Brain pericyte (primary cell): ENCODE measurements around the gene ZNF484.
A peak's percentile ranks its signal among the peaks of the same experiment; 100 is the strongest.
"Not testable (repeated sequence)": the region's sequence is repeated elsewhere in the genome, so short reads cannot be mapped to it uniquely, and the experiment has no call there.

Source experiments
- DNase-seq: peaks from one replicate; pipeline ENCODE4 v3.0.0-alpha.2; 2012; ENCODE audit warnings: low read depth, low spot score

Gene ZNF484

DNA sequence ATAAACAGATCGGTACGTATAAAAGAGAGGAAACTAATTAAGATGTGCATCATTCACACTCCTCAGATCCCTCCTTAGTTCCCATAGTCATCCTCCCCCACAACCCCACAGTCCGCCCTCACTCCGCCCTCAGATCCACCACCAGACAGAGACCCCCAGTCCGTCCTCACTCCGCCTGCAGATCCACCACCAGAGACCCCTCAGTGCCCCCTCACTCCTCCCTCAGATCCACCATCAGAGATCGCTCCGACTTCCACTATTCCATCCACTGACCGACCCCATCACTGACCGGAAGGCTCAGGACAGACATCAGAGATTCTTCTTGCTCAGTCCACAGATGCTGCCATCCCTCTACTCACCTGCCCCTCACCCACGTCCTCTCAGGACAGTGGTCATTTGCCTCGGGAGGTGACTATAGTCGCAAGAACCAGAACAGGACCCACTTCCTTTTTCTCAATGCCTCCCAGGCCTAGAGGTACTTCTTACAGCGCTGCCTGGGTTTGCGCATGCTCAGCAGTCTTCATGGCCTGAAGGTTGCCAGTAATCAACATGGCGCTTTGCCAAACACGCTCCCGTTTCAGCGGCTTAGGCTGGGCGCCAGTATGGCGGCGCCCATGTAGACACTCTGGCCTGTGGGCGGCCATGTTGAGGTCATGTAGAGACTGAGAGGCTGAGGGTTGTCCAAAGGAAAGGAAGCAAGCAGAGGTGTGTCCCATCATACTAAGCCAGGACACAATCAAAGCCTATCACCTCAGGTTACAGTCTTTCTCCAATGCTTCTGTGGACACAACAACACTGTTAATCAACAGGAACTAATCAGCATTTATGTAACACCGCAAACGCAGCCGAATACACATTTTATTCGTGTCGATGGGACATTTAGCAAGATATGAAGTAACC, at the start of gene ZNF484:
TSS of gene ZNF484 (minus strand) at position 508 of the 900 bp plus-strand sequence. CDS start 3,009 bp downstream, outside the sequence.
- DNase-seq = peak; percentile 95

DNA sequence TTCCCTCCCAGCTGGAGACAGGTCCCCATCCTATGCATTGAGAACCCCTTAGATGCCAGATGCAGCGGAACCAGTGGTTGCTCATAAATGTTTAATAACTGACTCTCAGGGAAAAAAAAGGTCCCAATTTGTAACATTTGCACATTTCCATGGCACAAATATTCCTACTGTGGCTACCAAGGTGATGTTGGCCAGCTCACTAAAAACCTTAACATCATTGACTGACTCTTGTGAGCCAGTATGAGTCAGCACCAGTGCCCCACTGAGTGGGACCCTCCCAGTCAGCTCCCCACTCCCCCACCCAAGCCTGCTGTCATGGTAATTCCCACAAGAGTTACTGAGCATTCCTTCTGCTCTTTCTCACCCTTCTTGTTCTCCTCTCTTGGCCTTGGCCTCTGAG, 42.6 kb upstream of the ZNF484 start:
- DNase-seq = no peak

DNA sequence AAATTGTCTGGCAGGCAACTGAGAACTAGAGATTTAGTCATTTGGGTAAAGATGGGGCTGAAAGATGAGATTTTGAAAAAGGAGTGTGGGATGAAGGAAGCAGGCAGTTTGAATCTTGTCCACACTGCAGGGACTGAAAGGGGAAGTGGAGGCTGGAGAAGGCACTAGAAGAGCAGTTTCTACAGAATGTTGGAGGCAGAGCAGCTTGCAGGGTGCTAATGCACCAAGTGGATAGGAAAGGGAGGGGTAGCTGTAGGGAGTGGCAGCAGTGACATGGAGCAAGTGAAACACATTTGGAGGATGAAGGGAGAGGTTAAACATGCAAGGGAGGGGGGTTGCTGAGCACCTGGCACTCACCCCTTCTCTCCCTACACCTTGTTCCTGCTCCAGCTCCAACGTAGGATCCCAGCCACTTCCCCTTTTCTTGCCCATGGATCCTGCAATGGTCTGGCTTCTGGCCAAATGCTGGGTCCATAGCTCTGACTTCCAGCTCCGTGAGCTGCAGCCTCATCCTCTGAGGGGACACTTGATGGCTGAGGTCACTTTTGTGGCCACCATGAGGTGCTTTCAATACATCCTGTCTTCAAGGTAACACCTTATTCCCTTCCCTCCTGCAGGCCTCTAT, 39.5 kb upstream of the ZNF484 start:
- DNase-seq = no peak

DNA sequence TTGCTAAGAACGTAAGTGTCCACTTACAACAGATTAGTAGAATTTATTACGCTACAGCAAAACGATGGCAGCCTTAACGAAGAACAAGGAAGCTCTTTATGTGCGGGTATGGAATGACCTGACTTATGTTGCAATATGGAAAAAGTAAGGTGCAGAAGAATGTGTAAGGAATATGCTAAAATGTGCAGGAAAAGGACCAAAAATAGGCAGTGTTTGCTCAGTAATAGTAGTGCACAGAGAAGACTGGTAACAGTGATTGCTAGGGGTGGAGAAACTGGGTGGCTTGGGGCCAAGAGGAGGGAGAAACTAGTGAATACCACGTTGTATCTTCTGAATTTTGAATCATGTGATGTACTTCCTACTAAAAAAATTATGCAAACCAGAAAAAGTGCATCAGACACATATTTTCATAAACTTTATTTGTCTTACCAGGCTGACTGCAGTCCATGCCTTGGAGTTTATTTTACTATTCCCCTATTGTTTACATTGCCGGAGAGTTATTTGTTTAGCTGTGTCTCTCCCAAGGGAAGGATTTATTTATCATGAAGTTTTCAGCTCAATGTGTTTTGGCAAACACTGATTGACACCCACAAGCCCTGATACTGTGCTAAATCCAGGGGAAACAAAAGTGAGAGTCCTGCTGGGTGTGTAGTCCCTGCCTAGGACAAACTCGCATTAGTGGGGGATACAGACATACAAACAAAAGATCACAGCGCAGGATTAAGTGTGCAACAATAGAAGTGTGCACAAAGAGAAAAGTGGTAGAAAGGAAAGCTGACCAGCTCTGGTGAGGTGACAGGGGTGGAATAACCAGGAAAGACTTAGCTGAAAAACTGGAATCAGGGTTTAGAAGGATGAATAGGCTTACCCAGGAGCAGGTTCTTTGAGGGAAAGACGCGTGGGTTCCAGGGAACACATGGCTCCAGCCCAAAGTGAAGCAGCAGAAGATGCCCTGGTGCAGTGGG, 34.0 kb upstream of the ZNF484 start:
- peak; percentile 12 for DNase-seq

DNA sequence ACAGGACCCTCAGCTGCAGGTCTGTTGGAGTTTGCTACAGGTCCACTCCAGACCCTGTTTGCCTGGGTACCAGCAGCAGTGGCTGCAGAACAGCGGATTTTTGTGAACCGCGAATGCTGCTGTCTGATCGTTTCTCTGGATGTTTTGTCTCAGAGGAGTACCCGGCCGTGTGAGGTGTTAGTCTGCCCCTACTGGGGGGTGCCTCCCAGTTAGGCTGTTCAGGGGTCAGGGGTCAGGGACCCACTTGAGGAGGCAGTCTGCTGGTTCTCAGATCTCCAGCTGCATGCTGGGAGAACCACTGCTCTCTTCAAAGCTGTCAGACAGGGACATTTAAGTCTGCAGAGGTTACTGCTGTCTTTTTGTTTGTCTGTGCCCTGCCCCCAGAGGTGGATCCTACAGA, 27.3 kb upstream of the ZNF484 start:
- DNase-seq = not testable (repeated sequence)

DNA sequence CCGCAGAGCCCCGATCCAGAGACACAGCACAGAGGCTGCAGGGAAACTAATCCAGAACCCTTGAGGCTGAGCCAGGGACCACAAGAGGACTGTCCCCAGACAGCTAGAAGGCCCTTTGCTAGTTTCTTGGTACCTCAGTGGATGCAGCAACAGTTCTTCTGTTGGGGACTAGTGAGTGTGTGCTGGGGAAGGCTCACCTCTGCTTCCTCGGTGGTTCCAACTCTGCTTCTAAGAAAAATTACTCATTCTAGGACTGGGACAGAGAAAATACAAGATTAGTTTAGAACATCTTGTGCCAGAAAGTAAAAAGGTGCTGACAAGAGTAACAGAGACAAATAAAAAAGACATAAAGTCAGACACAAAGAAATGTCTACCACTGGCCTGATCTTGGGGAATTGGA, 19.5 kb upstream of the ZNF484 start:
- no peak for DNase-seq

DNA sequence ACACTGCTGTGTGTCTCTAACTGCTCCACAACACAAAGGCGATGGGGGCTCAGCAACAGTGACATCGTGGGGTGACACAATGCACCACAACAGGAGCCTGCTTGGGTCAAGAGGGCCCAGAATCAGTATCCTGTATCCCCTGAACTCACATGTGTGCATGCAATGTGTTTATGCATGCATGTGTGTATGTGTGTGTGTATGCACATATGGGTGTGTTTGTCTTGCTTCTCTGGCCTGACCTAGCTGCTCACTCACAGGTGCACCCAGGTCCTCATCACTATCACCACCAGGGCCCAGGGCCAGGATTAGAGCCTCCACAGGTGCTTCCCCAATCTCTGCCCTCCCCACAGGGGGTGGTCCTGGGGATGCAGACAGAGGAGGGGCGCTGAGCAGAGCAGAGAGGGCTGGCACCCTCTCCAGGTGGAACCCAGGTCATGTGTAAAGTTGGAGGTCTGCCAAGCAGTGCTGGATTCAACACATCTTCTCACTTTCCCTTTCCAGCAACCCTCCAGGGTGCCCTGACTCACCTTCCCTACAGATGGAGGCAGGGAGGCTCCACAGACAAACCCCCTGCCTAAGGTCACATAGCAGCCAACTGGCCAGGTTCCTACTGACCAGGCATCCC, 18.1 kb upstream of the ZNF484 start:
- no peak for DNase-seq

DNA sequence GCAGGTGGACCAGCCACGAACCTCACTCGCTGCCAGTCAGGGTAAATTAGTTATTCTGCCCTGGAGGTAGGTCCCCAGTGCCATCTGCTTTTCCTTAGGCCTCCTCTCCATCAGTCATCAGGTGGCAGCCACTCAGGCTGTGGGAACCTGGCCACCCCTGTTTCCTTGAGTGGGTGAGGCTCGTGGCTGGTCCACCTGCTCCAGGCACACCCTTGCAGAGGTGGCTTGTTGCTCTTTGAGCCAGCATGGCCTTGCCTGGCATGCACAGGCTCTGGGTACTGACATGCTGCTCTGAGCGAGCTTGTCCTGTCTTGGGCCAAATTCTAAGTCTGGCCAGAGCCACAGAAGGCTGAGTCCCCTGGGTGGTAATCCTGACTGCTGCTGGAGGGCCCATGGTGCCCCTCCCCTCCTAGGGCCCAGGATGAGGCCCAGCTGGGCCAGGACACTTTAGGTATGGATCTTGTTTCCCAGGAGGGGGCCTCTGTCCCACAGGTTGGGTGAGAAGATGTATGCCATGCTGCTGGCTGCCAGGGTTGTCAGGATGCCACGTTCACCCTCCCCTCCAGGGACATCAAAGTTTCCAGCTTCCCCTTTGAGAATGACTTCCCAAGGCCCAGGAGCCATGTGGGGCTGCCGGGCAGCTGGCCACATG, 17.0 kb upstream of the ZNF484 start:
- DNase-seq = no peak

DNA sequence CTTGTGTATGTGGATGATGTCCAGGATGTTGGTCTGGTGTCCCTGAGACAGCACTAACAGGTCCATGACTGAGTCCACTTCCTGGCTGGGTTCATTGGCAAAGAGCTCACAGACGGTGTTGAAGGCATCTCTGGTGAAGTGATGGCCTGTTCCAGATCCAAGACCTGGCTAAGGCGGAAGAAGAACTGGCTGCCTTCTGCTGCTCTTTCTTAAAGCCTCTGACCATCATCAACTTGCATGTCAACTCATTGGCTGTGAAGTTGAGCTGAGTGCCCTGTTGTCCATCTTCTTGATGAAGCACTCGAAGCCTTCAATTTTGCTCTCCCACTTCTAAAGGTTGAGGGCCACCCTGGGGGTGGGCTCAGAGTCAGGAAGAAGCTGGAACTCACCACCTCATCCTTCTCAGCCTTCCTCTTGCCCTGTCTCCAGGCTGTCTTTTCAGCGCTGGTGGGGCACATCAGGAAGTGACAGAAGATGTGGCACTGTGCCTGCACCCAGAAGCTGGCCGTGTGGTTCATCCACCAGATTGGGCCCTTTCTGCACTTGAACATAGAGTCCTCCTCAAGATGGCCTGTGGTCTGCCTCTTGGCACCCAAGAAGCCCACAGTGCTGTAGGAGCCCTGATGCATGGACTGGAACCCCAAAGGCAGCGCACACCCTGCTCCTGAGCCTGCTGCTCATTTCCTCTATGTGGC, 16.2 kb upstream of the ZNF484 start:
- DNase-seq = not testable (repeated sequence)

DNA sequence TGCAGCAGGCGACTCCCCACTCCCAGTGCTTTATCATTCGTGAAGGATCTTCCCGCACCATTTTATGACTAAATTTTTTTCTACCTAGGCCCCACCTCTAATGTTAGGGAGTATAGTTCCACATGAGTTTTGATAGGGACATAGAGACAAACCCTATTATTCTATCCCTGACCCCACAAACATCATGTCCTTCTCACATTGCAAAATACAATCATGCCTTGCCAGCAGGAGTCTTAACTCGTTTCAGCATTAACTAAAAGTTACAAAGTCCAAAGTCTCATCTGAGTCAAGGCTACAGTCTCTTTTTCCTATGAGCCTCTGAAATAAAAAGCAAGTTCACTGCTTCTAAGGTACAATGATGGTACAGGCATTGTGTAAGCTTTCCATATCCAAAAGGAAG, 14.4 kb upstream of the ZNF484 start:
- DNase-seq = not testable (repeated sequence)

DNA sequence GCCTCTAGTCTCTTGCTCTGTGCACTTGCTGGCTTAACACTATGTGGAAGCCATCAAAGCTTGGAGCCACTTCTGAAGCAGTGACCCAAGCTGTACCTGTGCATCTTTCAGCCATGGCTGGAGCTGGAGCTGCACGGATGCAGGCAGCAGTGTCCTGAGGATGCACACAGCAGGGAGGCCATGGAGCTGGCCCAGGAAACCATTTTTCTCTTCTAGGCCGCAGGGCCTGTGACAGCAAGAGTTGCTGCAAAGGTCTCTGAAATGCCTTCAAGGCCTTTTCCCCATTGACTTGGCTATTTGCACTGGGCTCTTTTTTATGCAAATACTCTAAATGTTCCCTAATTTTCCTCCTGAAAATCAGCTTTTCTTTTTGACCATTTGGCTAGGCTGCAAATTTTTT, 12.9 kb upstream of the ZNF484 start:
- no peak for DNase-seq

DNA sequence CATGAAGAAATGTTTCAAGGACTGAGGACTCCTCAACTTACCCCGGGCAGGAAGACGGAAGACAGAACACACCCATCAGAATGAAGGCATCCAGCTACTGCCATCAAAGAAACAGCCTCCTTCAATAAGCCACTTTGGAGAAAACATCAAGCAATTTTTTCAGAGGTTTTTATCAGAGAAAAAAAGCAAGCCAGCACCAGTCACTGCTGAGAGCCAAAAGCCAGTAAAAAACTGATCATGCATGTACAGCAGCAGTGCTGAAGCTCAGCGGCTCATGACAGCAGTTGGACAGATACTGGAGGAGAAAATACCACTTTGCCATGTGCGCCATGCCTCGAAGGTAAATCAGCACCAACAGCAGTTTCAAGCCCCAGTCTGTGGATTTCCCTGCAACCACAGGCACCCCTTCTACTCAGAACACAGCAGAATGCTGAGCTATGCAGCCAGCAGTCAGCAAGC, 10.1 kb upstream of the ZNF484 start:
- no peak for DNase-seq

DNA sequence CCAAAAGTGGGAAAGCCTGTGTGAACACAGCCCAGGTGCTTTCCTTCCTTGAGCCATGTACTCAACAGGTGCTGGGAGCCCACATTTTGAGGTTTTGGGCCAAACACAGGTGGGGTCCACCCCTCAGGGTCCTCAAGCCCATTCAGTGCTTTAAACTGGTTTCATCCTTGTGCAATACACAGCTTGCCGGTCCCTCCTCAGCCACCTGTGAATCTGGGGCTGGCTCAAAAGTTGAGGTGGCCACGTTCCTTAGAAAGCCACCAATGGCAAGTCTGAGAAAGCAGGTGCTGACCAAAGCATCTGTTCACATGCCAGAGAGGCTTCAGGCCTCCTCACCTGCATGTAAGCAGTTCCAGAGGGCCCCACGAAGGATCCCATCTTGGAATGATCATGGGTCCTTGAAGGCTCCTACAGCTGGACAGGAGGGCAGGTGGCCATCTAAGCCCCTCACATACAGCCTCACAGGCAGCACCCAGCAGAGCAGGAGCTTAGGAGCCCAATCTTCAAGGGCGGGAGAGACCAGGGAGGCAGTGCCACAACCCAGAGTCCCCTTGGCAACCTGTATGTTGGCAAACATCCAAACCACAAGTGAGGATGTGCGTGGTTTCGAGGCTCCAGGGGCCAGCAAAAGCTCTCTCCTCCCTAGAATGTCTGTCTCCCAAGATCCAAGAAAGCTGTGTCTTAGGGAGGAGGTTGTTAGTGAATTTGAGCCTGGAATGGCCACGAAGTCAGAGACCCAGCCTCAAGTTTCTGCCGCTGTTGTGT, 9.2 kb upstream of the ZNF484 start:
- DNase-seq = not testable (repeated sequence)

DNA sequence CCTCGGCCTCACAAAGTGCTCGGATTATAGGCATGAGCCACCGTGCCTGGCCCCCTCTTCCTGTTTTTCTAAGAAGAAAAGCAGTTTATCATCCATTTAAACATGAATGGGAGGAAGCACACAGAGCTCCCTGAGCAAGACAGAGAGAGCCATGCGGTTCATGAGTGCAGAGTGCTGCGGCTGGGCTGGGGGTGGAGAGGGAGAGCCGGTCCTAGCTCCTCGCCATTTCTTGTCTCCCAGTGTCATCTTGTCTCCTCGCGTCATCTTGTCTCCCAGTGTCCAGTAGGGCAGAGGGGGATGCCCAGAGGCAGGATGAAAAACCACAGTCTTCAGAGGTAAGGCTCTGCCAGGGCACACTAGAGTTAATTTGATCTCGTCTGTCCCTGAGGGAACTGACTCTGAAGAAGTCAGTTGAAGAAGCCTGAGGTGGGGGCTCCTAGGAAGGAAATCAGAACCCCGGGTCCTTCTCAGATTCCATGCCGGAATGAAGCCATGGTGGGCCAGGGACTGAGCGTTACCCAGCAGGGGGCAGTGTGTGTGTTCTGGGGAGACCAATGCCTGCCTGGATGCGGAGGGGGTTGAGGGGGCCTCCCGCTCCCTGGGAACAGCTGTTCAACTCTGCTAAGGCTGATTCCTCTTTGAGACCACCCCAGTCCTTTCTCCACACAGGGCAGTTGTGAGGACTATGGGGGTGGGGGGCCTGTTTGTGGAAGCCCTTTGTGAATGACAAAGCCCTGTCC, 6.0 kb upstream of the ZNF484 start:
- DNase-seq = not testable (repeated sequence)

DNA sequence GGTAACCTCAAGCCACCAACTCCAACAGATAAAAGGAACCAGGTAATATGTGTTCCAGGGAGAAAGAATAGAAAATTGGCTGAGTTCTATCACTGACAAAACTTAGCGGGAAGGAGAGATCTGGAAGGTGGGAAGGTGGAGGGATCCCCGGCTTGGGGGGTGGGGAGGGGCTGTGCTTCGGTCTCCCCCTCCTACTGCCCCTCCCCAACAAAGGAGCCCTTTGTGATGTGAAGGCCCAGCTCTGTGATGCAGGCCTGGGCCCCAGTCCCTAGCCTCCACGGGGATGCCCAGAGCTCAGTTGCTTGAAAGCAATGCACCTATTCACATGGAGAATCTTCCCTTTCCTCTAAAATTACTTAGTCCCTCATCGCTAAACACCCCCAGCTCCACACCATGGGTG, 4.4 kb upstream of the ZNF484 start:
- DNase-seq = no peak

DNA sequence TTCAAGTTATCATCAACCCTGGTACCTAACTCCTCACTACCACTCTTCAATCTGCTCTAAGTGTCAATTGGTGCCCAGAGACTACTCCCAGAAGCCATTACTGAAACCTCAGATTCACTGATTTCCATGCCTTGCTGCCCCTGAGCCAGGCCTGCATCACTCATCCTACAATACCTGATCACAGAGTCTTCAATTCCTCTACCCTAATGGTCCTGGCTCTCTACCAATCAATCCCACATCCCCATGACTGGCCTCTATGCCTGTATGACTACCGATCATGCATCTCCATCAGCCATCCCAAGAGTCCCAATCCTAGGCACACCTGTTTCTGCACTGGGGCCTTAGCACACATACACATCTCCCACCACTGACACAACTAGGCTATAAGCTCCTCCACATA, 2.5 kb downstream of the ZNF484 start:
- DNase-seq = no peak

DNA sequence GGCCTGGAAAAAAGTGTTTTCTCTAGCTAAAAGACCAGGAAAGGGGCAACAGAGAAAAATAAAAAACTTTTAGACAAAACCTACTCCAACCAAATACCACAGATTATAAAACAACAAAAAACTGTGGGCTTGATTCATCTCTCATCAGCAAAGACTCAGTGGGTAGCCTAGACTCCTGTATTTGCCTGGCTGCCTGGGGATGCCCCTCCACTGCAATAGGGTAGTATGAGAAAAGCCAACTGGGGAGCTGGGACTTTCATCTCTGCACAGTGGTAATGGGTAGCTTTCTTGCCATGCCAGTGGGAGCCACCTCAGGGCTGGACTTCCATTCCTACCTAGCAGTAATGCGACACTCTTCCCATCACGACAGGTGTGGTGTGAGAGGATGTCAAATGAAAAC, 7.5 kb downstream of the ZNF484 start:
- DNase-seq = no peak

DNA sequence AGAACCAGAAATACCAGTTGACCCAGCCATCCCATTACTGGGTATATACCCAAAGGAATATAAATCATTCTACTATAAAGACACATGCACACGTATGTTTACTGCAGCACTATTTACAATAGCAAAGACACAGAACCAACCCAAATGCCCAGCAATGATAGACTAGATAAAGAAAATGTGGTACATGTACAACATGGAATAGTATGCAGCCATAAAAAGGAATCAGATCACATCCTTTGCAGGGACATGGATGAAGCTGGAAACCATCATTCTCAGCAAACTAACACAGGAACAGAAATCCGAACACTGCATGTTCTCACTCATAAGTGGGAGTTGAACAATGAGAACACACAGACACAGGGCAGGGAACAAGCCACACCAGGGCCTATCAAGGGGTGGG, 11.2 kb downstream of the ZNF484 start:
- DNase-seq = not testable (repeated sequence)

DNA sequence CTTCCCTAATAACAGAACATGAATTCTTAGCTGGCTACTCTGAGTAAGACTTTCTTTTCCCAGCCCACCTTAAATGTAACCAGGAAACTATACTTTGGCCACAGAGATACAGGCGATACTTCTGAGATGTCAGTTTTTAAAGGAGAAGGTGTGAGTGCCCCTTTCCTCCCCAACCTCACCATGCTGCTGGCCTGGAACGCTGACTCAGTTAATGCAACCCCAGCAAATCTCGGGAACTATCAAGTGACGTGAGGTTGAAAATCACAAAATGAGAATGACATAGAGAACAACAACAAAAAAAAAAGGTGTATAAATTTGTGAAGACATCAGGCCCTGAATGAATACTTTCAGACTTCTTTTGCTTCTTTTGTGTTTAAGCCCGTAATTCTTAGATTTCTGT, 13.7 kb downstream of the ZNF484 start:
- DNase-seq = no peak
